Measurements from ENCODE around the gene PARD6G. TPM values are rescaled to one million over a fixed set of nuclear protein-coding genes. Genes with fewer than 3 reads are reported as not detected.

Gene PARD6G
- total and polyA plus RNA-seq, 2 experiments from 2014 or later: 8.2 to 11.8 TPM

GRCh38 chr18:80177128-80177527 lies 70.2 kb downstream of the PARD6G start:
- Histone ChIP-seq H4K20me1 (ENCODE audit: insufficient read depth, poor library complexity, severe bottlenecking) (no peaks in the 10 kb centered on the region), H2AFZ (no peak overlapping the region), H3K36me3 (replicated peaks; ENCODE audit: insufficient read depth, low read depth) (no peaks in the 10 kb centered on the region), H3K4me2 (peak overlapping the region; percentile 37), H3K79me2 (no peaks in the 10 kb centered on the region), H3K27me3 (no peaks in the 10 kb centered on the region), H3K9me3 (ENCODE audit: low read depth) (no peaks in the 10 kb centered on the region), H3K9me2 (replicated peaks; ENCODE audit: insufficient read depth) (no peaks in the 10 kb centered on the region), H3K27ac (peak overlapping the region; percentile 85), H3K4me3 (no peak overlapping the region), H3K4me1 (ENCODE audit: insufficient read depth) (no peaks in the 10 kb centered on the region)
- 100% methylated on average over 3 of the region's 8 CpGs for WGBS (ENCODE audit: low lambda C conversion rate, missing lambda C conversion rate)
- no peak for TF ChIP-seq EZH2 (IDR thresholded peaks at IDR 0.05; ENCODE audit: borderline replicate concordance)
- no peak for TF ChIP-seq EZH2phosphoT487 (IDR thresholded peaks at IDR 0.05; ENCODE audit: low read depth, severe bottlenecking, unreplicated experiment)
- TF ChIP-seq CTCF (IDR thresholded peaks at IDR 0.05; ENCODE audit: poor library complexity): no peak
- no peak for DNase-seq (ENCODE audit: low spot score)

- Histone ChIP-seq H3K4me1 (ENCODE audit: insufficient read depth) (no peaks in the 10 kb centered on the region), H3K27ac (peak overlapping the region; percentile 85), H3K79me2 (no peaks in the 10 kb centered on the region), H3K4me3 (no peak overlapping the region), H3K9me2 (replicated peaks; ENCODE audit: insufficient read depth) (no peaks in the 10 kb centered on the region), H4K20me1 (ENCODE audit: insufficient read depth, poor library complexity, severe bottlenecking) (no peaks in the 10 kb centered on the region), H3K36me3 (replicated peaks; ENCODE audit: insufficient read depth, low read depth) (no peaks in the 10 kb centered on the region), H3K4me2 (peak overlapping the region; percentile 37), H3K9me3 (ENCODE audit: low read depth) (no peaks in the 10 kb centered on the region), H3K27me3 (no peaks in the 10 kb centered on the region), H2AFZ (no peak overlapping the region)
- 51% methylated on average over 12 of the region's 17 CpGs for WGBS (ENCODE audit: low lambda C conversion rate, missing lambda C conversion rate)
- no peak for TF ChIP-seq CTCF (IDR thresholded peaks at IDR 0.05; ENCODE audit: poor library complexity)
- DNase-seq (ENCODE audit: low spot score): no peak
Observed at GRCh38 chr18:80176334-80177073, 70.8 kb downstream of the PARD6G start.

GRCh38 chr18:80175451-80176204 lies 71.7 kb downstream of the PARD6G start:
- Histone ChIP-seq H3K36me3 (replicated peaks; ENCODE audit: insufficient read depth, low read depth) (no peaks in the 10 kb centered on the region), H3K27me3 (no peaks in the 10 kb centered on the region), H3K4me3 (no peak overlapping the region), H3K4me1 (ENCODE audit: insufficient read depth) (no peaks in the 10 kb centered on the region), H4K20me1 (ENCODE audit: insufficient read depth, poor library complexity, severe bottlenecking) (no peaks in the 10 kb centered on the region), H2AFZ (no peak overlapping the region), H3K79me2 (no peaks in the 10 kb centered on the region), H3K4me2 (no peak overlapping the region), H3K9me2 (replicated peaks; ENCODE audit: insufficient read depth) (no peaks in the 10 kb centered on the region), H3K27ac (peak overlapping the region; percentile 85), H3K9me3 (ENCODE audit: low read depth) (no peaks in the 10 kb centered on the region)
- TF ChIP-seq EZH2 (IDR thresholded peaks at IDR 0.05; ENCODE audit: borderline replicate concordance) (no peak), EZH2phosphoT487 (IDR thresholded peaks at IDR 0.05; ENCODE audit: low read depth, severe bottlenecking, unreplicated experiment) (no peak), CTCF (IDR thresholded peaks at IDR 0.05; ENCODE audit: poor library complexity) (no peak)
- DNase-seq (ENCODE audit: low spot score): no peak
- 80% methylated on average over 18 of the region's 18 CpGs for WGBS (ENCODE audit: low lambda C conversion rate, missing lambda C conversion rate)
